Retinal pigment epithelial cell (primary cell): Measurements from ENCODE around the gene SPATA13.
"Not testable (repeated sequence)": the region's sequence is repeated elsewhere in the genome, so short reads cannot be mapped to it uniquely, and the experiment has no call there.

Experiments
- DNase-seq: peaks from one replicate; pipeline ENCODE4 v3.0.0-alpha.2; 2010; ENCODE audit warnings: low read depth
- H3K4me3 ChIP-seq: 2 replicates; pipeline ENCODE4 v1.5.1; 2011; ENCODE audit warnings: mild to moderate bottlenecking, low read length, control low read depth, moderate library complexity
- TF ChIP-seq, protein P1 (sequence below): conservative IDR thresholded peaks from 2 replicates; pipeline ENCODE4 v1.5.1; 2011; ENCODE audit warnings: low read depth, low read length, control low read depth, inconsistent platforms

SPATA13 gene

DNA sequence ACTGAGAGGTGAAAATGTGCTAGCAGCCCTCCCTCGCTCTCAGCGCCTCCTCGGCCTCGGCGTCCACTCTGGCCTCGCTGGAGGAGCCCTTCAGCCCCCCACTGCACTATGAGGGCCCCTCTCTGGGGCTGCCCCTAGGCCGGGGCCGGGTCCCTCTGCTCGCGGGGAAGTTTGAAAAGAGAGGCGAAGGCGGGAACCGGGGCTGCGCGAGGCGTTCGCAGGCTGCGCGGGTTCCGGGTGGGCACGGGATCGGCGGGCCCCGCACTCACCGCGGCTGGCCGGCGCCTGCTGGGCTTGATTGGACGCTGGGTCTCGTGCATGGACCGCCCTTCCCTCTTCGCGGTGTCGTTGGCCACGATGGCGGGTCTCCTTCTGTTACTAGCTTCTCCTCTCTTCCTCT lies 178.2 kb downstream of the SPATA13 start:
- TF ChIP-seq, protein P1, sequence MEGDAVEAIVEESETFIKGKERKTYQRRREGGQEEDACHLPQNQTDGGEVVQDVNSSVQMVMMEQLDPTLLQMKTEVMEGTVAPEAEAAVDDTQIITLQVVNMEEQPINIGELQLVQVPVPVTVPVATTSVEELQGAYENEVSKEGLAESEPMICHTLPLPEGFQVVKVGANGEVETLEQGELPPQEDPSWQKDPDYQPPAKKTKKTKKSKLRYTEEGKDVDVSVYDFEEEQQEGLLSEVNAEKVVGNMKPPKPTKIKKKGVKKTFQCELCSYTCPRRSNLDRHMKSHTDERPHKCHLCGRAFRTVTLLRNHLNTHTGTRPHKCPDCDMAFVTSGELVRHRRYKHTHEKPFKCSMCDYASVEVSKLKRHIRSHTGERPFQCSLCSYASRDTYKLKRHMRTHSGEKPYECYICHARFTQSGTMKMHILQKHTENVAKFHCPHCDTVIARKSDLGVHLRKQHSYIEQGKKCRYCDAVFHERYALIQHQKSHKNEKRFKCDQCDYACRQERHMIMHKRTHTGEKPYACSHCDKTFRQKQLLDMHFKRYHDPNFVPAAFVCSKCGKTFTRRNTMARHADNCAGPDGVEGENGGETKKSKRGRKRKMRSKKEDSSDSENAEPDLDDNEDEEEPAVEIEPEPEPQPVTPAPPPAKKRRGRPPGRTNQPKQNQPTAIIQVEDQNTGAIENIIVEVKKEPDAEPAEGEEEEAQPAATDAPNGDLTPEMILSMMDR = no peak
- H3K4me3 ChIP-seq = no peak overlapping the region
- DNase-seq = no peak

DNA sequence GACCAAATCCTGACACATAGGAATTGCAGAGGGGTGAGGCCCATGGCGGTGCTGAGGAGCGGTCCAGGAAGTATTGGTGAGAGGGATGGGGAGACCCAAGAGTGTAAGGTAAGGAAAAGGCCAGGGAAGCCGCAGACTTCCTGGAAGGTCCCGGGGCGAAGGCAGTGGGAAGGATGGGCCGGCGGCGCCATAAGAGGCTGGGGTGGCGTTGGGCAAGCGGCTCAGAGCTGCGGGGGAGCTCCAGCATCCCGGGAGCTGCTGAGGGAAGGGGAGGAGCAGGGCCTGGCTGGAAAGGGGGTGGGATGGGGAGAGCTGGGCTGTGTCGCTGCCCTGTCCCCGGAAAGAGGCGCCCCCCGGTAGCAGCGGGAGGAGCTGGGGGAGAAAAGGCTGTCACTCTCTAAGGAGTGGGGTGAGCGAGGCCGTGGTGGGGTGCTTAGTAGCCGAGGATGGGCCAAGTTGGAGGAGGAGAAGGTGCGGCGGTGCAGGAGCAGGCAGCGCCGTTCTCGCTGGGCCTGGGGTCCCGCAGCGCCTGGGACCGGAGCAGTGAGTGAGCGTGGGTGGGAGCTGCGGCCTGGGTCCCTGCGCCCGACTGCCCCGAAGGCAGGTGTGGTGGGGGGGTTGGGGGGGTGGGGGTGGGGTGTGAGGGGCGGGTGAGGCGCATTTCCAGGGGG lies 179.6 kb downstream of the SPATA13 start:
- H3K4me3 ChIP-seq = no peak overlapping the region
- DNase-seq = no peak
- TF ChIP-seq, protein P1 = no peak

DNA sequence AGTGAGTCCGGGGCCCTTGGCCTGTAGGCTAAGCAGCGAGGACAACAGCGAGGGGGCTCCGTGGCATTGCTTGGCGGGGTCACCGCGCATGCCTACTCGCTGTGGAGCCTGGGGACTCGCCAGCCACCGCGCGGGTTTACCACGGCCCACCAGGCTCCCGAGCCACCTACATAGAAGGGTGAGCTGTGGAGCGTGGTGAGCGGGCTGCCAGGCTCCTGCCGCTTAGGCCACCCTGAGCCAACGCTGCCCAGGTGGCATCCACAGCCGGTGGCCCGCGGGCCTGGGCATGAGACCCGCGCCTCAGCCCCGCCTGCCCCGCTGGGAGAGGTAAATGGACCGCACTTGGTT lies 180.1 kb downstream of the SPATA13 start:
- TF ChIP-seq, protein P1 = no peak
- no peak for DNase-seq

DNA sequence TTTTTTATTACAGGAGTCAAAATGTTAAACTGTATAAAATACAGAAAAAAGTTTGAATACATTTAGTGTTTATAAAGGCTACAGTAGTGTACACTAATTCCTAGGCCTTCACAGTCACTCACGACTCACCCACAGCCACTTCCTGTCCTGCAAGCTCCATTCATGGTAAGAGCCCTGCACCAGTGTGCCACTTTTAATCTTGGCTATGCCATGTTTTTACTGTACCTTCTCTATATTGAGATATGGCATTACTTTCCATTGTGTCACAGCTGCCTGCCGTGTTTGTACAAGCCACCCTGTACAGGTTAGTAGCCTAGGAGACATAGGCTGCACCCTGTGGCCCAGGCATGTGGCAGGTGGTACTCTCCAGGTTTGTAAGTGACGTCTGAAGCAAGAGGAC lies 180.9 kb downstream of the SPATA13 start:
- TF ChIP-seq, protein P1 = no peak
- no peak overlapping the region for H3K4me3 ChIP-seq
- DNase-seq = no peak

More for the DNA sequence above, 180.1 kb downstream of the SPATA13 start:
- no peak overlapping the region for H3K4me3 ChIP-seq

DNA sequence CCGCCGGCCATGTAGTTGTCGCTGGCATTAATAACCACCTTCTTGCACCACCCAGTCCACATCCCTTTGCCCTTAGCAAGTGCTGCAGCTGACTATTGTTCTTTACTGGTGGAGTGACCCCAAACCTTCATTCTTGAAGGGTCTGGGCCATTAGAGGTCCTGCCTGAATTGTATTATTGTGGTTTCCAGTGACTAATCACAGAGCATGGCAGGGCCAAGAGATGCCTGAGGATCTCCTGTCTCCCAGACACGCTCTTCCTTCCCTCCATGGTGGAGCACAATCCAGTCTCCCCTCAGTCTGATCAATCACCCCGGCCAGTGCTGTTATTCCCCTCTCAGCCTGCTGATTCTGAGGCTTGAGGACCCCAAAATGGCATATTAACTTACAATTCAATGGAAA lies 187.9 kb downstream of the SPATA13 start:
- H3K4me3 ChIP-seq = no peak overlapping the region
- TF ChIP-seq, protein P1 = no peak
- DNase-seq = no peak

DNA sequence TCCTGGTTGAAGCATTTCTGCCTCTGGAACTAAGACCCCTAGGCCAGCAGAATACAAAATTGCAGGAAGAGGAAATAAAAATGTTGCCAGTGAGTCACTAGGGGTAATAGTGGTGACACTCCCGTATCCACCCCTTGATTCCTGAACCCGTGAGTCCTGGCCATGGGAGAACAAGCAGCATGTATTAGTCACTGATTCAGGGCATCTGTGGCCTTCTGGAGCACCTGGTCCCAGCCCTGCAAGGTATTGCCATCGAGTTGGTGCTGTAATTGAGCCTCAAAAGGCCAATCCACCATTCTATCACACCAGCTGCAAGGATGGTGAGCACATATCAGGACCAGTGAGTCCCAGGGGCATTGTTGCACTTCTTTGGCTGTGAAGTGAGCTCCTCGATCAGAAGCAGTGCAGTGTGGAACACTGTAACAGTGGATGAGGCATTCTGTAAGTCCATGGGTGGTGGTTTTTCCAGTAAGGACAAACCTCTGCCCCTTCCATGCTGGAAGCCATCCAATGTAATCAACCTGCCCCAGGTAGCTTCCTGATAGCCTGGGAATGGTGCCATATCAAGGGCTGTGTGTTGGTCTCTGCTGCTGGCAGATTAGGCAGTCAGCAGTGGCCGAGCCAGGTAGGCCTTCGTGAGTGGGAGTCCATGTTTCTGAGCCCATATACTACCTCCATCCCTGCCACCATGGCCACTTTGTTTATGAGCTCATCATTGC lies 188.4 kb downstream of the SPATA13 start:
- DNase-seq = no peak
- no peak overlapping the region for H3K4me3 ChIP-seq
- TF ChIP-seq, protein P1 = no peak

DNA sequence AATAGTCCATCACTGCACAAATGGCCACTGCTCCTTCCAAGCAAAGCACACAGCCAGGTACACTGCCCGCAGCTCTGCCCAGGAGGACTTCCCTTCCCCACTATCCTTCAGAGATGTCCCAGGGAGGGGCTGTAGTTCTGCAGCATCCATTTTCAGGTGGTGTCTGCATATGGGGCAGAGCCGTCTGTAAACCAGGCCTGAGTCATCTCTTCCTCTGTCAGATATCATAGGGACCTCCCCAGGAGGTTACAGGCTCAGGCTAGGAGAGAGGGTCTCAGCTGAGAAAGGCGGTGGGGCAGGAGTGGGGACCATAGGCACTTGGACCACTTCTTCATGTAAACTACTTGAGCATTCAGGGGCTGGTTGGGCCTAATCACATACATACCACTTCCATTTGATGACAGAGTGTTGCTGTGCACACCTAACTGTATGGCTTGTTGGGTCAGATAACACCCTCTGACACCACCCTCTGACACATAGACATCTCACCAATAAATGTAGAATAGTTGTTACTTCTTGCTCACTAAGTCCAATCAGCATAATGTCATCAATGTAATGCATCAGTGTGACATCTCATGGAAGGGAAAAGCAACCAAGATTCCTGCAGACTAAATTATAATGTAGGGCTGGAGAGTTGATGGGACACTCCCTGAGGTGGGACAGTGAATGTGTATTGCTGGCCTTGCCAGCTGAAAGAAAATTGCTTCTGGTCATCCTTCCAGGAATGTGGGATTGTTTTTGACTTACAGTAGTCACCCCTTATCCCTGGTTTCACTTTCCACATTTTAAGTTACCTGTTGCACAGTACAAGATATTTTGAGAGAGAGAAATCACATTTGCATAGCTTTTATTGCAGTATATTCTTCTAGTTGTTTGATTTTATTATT lies 189.5 kb downstream of the SPATA13 start:
- H3K4me3 ChIP-seq, DNase-seq: not testable (repeated sequence)
